ENCODE results near the gene KCNH2. TPM values are rescaled to one million over a fixed set of nuclear protein-coding genes. Genes with fewer than 3 reads are reported as not detected.

KCNH2 gene
- total and polyA plus RNA-seq, 4 donors = 0.18 to 74.6 (median 0.33) TPM; not detected in 1

- peak overlapping the region; percentile 66 to 70 for H3K27ac ChIP-seq (ENCODE audit: low read depth in 1 of 2, low read length in 2 of 2)
- H3K36me3 ChIP-seq (ENCODE audit: control insufficient read depth in 4 of 4, insufficient read depth in 3 of 4, low read depth in 1 of 4, low read length in 3 of 4) = no peaks in the 10 kb centered on the region
- WGBS = 58% methylated on average over 7 of the region's 7 CpGs
- no peak overlapping the region for H3K9ac ChIP-seq (ENCODE audit: low read depth in 1 of 2, low read length in 2 of 2)
- no peak overlapping the region for H3K4me3 ChIP-seq (ENCODE audit: low read depth in 1 of 3, low read length in 3 of 3)
- no peak for TF ChIP-seq ATF3 (IDR thresholded peaks at IDR 0.05)
- TF ChIP-seq TAF1 (conservative IDR thresholded peaks at IDR 0.05) = no peak
- TF ChIP-seq FOXA1 (IDR thresholded peaks at IDR 0.05) = no peak
- TF ChIP-seq HNF4A (conservative IDR thresholded peaks at IDR 0.05) = no peak
- no peak for TF ChIP-seq CTCF (IDR thresholded peaks at IDR 0.05; ENCODE audit: low read depth, low read length, missing input control)
- TF ChIP-seq JUND (IDR thresholded peaks at IDR 0.05) = no peak
- TF ChIP-seq RXRA (IDR thresholded peaks at IDR 0.05) = no peak
- TF ChIP-seq GABPA (IDR thresholded peaks at IDR 0.05 in 1 of 2, conservative IDR thresholded peaks at IDR 0.05 in 1 of 2) = no peak
- no peak for TF ChIP-seq RAD21 (IDR thresholded peaks at IDR 0.05)
- TF ChIP-seq MAX (IDR thresholded peaks at IDR 0.05) = no peak
- no peak for TF ChIP-seq REST (IDR thresholded peaks at IDR 0.05)
- no peak for TF ChIP-seq SP1 (IDR thresholded peaks at IDR 0.05)
- no peak for TF ChIP-seq HNF4G (IDR thresholded peaks at IDR 0.05)
- no peak for TF ChIP-seq FOXA2 (IDR thresholded peaks at IDR 0.05)
- TF ChIP-seq NR2F2 (IDR thresholded peaks at IDR 0.05) = no peak
- no peak for TF ChIP-seq ZBTB33 (IDR thresholded peaks at IDR 0.05)
- no peak for TF ChIP-seq YY1 (IDR thresholded peaks at IDR 0.05)
- no peak for TF ChIP-seq EGR1 (IDR thresholded peaks at IDR 0.05; ENCODE audit: low read depth in 2 of 2)
- peaks cover 0 to 4% (median under 1%) of the 10 kb centered on the region in 4 donors for H3K9me3 ChIP-seq (ENCODE audit: control insufficient read depth in 4 of 4, low read length in 3 of 4)
- no peak for DNase-seq (ENCODE audit: low spot score)
- peaks cover 0 to 10% (median 6%) of the 10 kb centered on the region in 4 donors for H3K4me1 ChIP-seq (ENCODE audit: control insufficient read depth in 4 of 4, insufficient read depth in 4 of 4, low read length in 3 of 4)
- H3K27me3 ChIP-seq (ENCODE audit: control insufficient read depth in 4 of 4, insufficient read depth in 4 of 4, low read length in 3 of 4) = peaks cover 0 to 2% (median 0%) of the 10 kb centered on the region in 4 donors
These were observed 11.3 kb upstream of the KCNH2 start for GRCh38 chr7:150989456-150989855.
